Right lobe of liver (tissue), 6 donors: ENCODE measurements around the gene CLDN14. TPM values are rescaled to one million over a fixed set of nuclear protein-coding genes. Genes with fewer than 3 reads are reported as not detected.
A peak's percentile ranks its signal among the peaks of the same experiment; 100 is the strongest.

Experiments
- ATAC-seq, 4 donors: fragments of 200-7000 bp; cut with Tn5 transposase; one replicate each; pipeline ENCODE4 v1.9.1; 2020; ENCODE audit warnings: mild to moderate bottlenecking in 4 of 4, moderate library complexity in 4 of 4
- DNase-seq, 3 donors: peaks; one replicate each; pipeline ENCODE4 v3.0.0-alpha.2; 2020
- H3K27ac ChIP-seq, 3 donors: fragments of 200-600 bp; one replicate each; pipeline ENCODE4 v1.8.0; 2022
- H3K27me3 ChIP-seq, 2 donors: fragments of 200-600 bp; one replicate each; pipeline ENCODE4 v1.8.0; 2022
- H3K36me3 ChIP-seq, 4 donors: fragments of 200-600 bp; sonication (generic) in 1 of 4; one replicate each; pipeline versions ENCODE4 v1.5.1 to v1.8.0; 2017 to 2022; ENCODE audit warnings: control low read depth in 1 of 4
- H3K4me1 ChIP-seq, 4 donors: fragments of 200-600 bp; sonication (generic) in 1 of 4; one replicate each; pipeline versions ENCODE4 v1.5.1 to v1.8.0; 2017 to 2022; ENCODE audit warnings: control low read depth in 1 of 4
- H3K4me3 ChIP-seq, 3 donors: fragments of 200-600 bp; one replicate each; pipeline ENCODE4 v1.8.0; 2022
- H3K9me3 ChIP-seq, 4 donors: fragments of 200-600 bp; sonication (generic) in 1 of 4; one replicate each; pipeline versions ENCODE4 v1.5.1 to v1.8.0; 2017 to 2022; ENCODE audit warnings: control low read depth in 1 of 4
- POLR2A ChIP-seq: fragments of 450-650 bp; IDR thresholded peaks from one replicate; pipeline ENCODE4 v1.6.1; 2017; ENCODE audit warnings: antibody characterized with exemption, mild to moderate bottlenecking
- WGBS: methylation state at CpG from one replicate; pipeline ENCODE4 v1.1.6; 2018; ENCODE audit warnings: low coverage, low lambda C conversion rate; ENCODE audit not compliant: insufficient coverage; ENCODE audit errors: missing lambda C conversion rate; 5-methylcytosine and 5-hydroxymethylcytosine counted together
- intact Hi-C, 2 donors: fragments of 100-400 bp; cut with DNase I; formaldehyde crosslinking; loops; one replicate each; pipeline versions ENCODE4 v1.11.2 to v1.14.1; 2022
- total RNA-seq, 6 experiments: library from RNA; depleted of rRNA in 2 of 6; stranded (reverse); fragments of >200 nt in 2 of 6; fragmentation: NEBNext Ultra II Directional in 3 of 6; extraction: Animal tissue kit (Norgen Biotek cat#: 25700) in 3 of 6; gene quantifications; one replicate each; pipeline versions ENCODE4 v1.1.0 to v1.2.4, GENCODE V29; 2016 to 2023
- TF ChIP-seq, protein P1 (sequence below), 4 donors: fragments of 200-600 bp in 3 of 4; fragments of 450-650 bp in 1 of 4; IDR thresholded peaks; one replicate each; pipeline versions ENCODE4 v1.5.1 to v1.8.0; 2016 to 2022; ENCODE audit warnings: antibody characterized with exemption in 4 of 4, mild to moderate bottlenecking in 2 of 4
- donor health status: DM: no; HTN: yes; CAD: no.
- donor health status: DM: no; HTN: no; CAD: no.
- donor health status: DM: no; HTN: no; CAD: no.
- donor health status: DM: no; HTN: yes; CAD: no.
- donor health status: DM: no; HTN: yes; CAD: no.

The CLDN14 gene
- total RNA-seq, 6 experiments from 2014 or later = 9.3 to 16.7 (median 13.0) TPM

GRCh38 chr21:36436829-36437744 lies 42.8 kb downstream of the CLDN14 start:
- H3K9me3 ChIP-seq = no peaks in the 10 kb centered on the region
- no peaks in the 10 kb centered on the region for H3K4me1 ChIP-seq
- ATAC-seq (peak in 1 of 4 donors; percentile 42), DNase-seq (no peak)
- 70% methylated on average over 4 of the region's 5 CpGs for WGBS
- no peaks in the 10 kb centered on the region for H3K36me3 ChIP-seq
- H3K27ac ChIP-seq = no peak overlapping the region
- no peak overlapping the region for H3K4me3 ChIP-seq
- no peaks in the 10 kb centered on the region for H3K27me3 ChIP-seq
- TF ChIP-seq, protein P1, sequence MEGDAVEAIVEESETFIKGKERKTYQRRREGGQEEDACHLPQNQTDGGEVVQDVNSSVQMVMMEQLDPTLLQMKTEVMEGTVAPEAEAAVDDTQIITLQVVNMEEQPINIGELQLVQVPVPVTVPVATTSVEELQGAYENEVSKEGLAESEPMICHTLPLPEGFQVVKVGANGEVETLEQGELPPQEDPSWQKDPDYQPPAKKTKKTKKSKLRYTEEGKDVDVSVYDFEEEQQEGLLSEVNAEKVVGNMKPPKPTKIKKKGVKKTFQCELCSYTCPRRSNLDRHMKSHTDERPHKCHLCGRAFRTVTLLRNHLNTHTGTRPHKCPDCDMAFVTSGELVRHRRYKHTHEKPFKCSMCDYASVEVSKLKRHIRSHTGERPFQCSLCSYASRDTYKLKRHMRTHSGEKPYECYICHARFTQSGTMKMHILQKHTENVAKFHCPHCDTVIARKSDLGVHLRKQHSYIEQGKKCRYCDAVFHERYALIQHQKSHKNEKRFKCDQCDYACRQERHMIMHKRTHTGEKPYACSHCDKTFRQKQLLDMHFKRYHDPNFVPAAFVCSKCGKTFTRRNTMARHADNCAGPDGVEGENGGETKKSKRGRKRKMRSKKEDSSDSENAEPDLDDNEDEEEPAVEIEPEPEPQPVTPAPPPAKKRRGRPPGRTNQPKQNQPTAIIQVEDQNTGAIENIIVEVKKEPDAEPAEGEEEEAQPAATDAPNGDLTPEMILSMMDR (IDR thresholded peaks at IDR 0.05) = no peak
- no peak for TF ChIP-seq POLR2A
- intact Hi-C loops = no loop called here

DNA sequence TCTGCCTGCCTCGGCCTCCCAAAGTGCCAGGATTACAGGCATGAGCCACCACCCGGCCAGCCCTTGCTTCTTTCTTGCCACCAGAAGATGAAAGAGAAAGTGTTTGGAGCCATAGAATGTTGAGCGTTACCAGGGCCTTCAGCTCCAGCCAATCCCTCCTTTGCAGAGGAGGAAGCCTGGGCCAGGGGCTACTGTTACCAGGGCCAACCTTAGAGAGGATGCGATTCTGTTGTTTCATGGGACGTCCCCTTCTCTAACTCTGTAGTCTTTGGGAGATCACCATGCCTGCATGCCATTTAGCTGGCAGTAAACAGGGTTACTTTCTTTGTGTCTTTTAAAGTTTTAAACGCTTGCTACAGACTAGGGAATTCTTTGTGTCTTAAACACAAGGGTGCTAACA lies 45.8 kb downstream of the CLDN14 start:
- intact Hi-C loops = no loop called here
- Histone ChIP-seq H3K9me3 (no peaks in the 10 kb centered on the region), H3K36me3 (no peaks in the 10 kb centered on the region), H3K27me3 (no peaks in the 10 kb centered on the region), H3K27ac (no peak overlapping the region), H3K4me3 (no peak overlapping the region), H3K4me1 (no peaks in the 10 kb centered on the region)
- TF ChIP-seq POLR2A = no peak
- TF ChIP-seq, protein P1 (IDR thresholded peaks at IDR 0.05) = no peak
- DNase-seq = no peak
- WGBS = 91% methylated on average over 6 of the region's 6 CpGs
- ATAC-seq = no peak

DNA sequence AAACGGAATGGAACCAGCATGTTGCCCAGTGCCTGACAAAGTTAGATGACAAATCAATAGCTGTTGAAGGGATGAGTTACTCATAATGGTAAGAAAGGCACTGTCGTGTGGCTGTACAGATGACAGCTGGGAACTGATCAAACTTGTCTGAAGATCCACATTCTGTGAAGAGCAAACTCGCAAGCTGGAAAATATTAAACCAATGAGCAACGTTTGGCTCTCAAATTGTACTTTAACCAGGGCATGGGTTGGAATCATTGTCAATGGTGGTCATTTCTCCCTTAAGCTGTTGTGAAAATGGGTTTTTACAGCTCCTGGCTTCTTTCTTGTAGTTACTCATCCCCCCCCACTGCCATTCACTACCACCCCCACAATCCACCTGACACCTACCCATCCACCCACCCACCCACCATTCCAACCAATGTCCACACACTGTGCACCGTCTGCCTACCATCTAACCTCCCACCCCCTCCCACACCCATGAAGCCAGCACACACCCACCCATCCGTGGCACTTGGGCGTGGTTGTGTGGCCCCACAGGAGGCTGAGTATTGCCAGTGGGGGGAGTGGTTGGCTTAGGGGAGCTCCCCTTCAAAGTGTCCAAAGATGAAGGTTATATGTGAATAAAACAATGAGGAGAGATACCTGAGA lies 46.7 kb downstream of the CLDN14 start:
- Histone ChIP-seq H3K27me3 (no peaks in the 10 kb centered on the region), H3K36me3 (no peaks in the 10 kb centered on the region), H3K9me3 (no peaks in the 10 kb centered on the region), H3K4me1 (no peaks in the 10 kb centered on the region), H3K4me3 (no peak overlapping the region), H3K27ac (no peak overlapping the region)
- ATAC-seq (peak in 1 of 4 donors; percentile 13), DNase-seq (no peak)
- intact Hi-C loops = no loop called here
- TF ChIP-seq POLR2A = no peak
- TF ChIP-seq, protein P1 (IDR thresholded peaks at IDR 0.05) = no peak
- 56% methylated on average over 7 of the region's 7 CpGs for WGBS

DNA sequence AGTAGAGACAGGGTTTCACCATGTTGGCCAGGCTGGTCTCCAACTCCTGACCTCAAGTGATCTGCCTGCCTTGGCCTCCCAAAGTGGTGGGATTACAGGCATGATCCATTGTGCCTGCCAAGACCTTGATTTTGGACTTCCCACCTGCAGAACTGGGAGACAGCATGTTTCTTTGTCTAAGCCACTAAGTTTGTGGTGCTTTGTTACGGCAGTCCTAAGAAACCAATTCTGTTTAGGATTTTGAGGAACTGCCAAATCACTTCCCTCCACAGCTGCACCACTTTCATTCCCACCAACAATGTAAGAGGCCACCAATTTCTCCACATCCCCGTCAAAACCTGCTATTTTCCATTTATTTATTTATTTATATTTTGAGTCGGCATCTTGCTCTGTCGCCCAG lies 48.7 kb downstream of the CLDN14 start:
- intact Hi-C loops = no loop called here
- WGBS = 76% methylated on average over 4 of the region's 4 CpGs
- Histone ChIP-seq H3K4me3 (no peak overlapping the region), H3K27ac (peak overlapping the region in 1 of 3 donors; percentile 54), H3K27me3 (no peaks in the 10 kb centered on the region), H3K36me3 (no peaks in the 10 kb centered on the region), H3K4me1 (no peaks in the 10 kb centered on the region), H3K9me3 (no peaks in the 10 kb centered on the region)
- no peak for DNase-seq
- ATAC-seq = no peak
- TF ChIP-seq, protein P1 (IDR thresholded peaks at IDR 0.05) = no peak
- no peak for TF ChIP-seq POLR2A
